ENCODE data around the gene ZNF524.

ZNF524 gene

GRCh38 chr19:55642153-55643002 is 42.3 kb downstream of the ZNF524 start:
- DNase-seq (ENCODE audit: low spot score), result no peak

GRCh38 chr19:55643003-55643886 is 43.2 kb downstream of the ZNF524 start, which contains the start of gene ZNF581:
Gene ZNF581 (plus strand): TSS chr19:55643649. CDS start chr19:55644572, 923 bp downstream.
- peak; percentile 96 for DNase-seq (ENCODE audit: low spot score)

- no peak for DNase-seq (ENCODE audit: low spot score)
These were observed 43.7 kb downstream of the ZNF524 start for GRCh38 chr19:55643887-55644176.

- DNase-seq (ENCODE audit: low spot score), result no peak
These were observed 44.2 kb downstream of the ZNF524 start for GRCh38 chr19:55644191-55644833.

GRCh38 chr19:55644842-55645511 is 44.9 kb downstream of the ZNF524 start:
- no peak for DNase-seq (ENCODE audit: low spot score)

GRCh38 chr19:55645512-55645881 is 45.4 kb downstream of the ZNF524 start:
- DNase-seq (ENCODE audit: low spot score), result no peak

- DNase-seq (ENCODE audit: low spot score), result no peak
These were observed 47.0 kb downstream of the ZNF524 start for GRCh38 chr19:55646889-55647731.

GRCh38 chr19:55647732-55648584 is 47.9 kb downstream of the ZNF524 start, which contains the start of gene CCDC106:
Gene CCDC106 (plus strand): TSS chr19:55648212. CDS start chr19:55649047, 835 bp downstream.
- DNase-seq (ENCODE audit: low spot score), result peak; percentile 92

- DNase-seq (ENCODE audit: low spot score), result no peak
These were observed 48.6 kb downstream of the ZNF524 start for GRCh38 chr19:55648585-55649267.

GRCh38 chr19:55649268-55650125 is 49.4 kb downstream of the ZNF524 start:
- DNase-seq (ENCODE audit: low spot score), result no peak

- DNase-seq (ENCODE audit: low spot score), result no peak
These were observed 50.1 kb downstream of the ZNF524 start for GRCh38 chr19:55650126-55650557.

GRCh38 chr19:55650602-55651230 is 50.6 kb downstream of the ZNF524 start:
- DNase-seq (ENCODE audit: low spot score), result no peak

GRCh38 chr19:55651236-55651635 is 51.1 kb downstream of the ZNF524 start:
- DNase-seq (ENCODE audit: low spot score), result no peak

- DNase-seq (ENCODE audit: low spot score), result no peak
These were observed 52.4 kb downstream of the ZNF524 start for GRCh38 chr19:55652311-55653128.

All from HuH-7.5 (cell line).